NCI-H2227 treated with DMSO at 0.1 percent for 48 hours (cell line): ENCODE measurements around the gene VARS2.
A peak's percentile ranks its signal among the peaks of the same experiment; 100 is the strongest.
"Not testable (repeated sequence)": the region's sequence is repeated elsewhere in the genome, so short reads cannot be mapped to it uniquely, and the experiment has no call there.

Experiments
- DNase-seq: peaks from one replicate; lab custom pipeline; 2025; lab: John Stamatoyannopoulos, UW

The VARS2 gene

GRCh38 chr6:30898750-30899360 lies 15.2 kb upstream of the VARS2 start:
- no peak for DNase-seq

GRCh38 chr6:30900863-30901417 lies 13.1 kb upstream of the VARS2 start:
- DNase-seq: no peak

GRCh38 chr6:30901436-30901835 lies 12.6 kb upstream of the VARS2 start:
- DNase-seq: no peak

- not testable (repeated sequence) for DNase-seq
Measured at GRCh38 chr6:30902196-30902595, 11.8 kb upstream of the VARS2 start.

GRCh38 chr6:30902709-30903108 lies 11.3 kb upstream of the VARS2 start:
- DNase-seq: no peak

- no peak for DNase-seq
Measured at GRCh38 chr6:30903236-30903635, 10.8 kb upstream of the VARS2 start.

GRCh38 chr6:30907290-30907757 lies 6.7 kb upstream of the VARS2 start:
- not testable (repeated sequence) for DNase-seq

GRCh38 chr6:30907758-30908591 lies 6.1 kb upstream of the VARS2 start, which contains the start of gene GTF2H4:
Gene GTF2H4, plus strand, starts transcription at chr6:30908207.
- DNase-seq: peak; percentile 98

- DNase-seq: no peak
Measured at GRCh38 chr6:30908700-30909099, 5.3 kb upstream of the VARS2 start.

GRCh38 chr6:30910473-30910872 lies 3.6 kb upstream of the VARS2 start:
- not testable (repeated sequence) for DNase-seq

GRCh38 chr6:30912746-30913520 lies 1.1 kb upstream of the VARS2 start:
- DNase-seq: no peak

- no peak for DNase-seq
Measured at GRCh38 chr6:30913721-30914075, 340 bp upstream of the VARS2 start.

- no peak for DNase-seq
Measured at GRCh38 chr6:30914854-30915590, 984 bp downstream of the VARS2 start.

- DNase-seq: peak; percentile 44
Measured at GRCh38 chr6:30915591-30915946, 1.5 kb downstream of the VARS2 start.

- DNase-seq: no peak
Measured at GRCh38 chr6:30917041-30917440, 3.0 kb downstream of the VARS2 start.

GRCh38 chr6:30917487-30917886 lies 3.4 kb downstream of the VARS2 start:
- no peak for DNase-seq

- DNase-seq: no peak
Measured at GRCh38 chr6:30918670-30919069, 4.6 kb downstream of the VARS2 start.

GRCh38 chr6:30922447-30922852 lies 8.4 kb downstream of the VARS2 start:
- no peak for DNase-seq

GRCh38 chr6:30924040-30924627 lies 10.1 kb downstream of the VARS2 start:
- not testable (repeated sequence) for DNase-seq

GRCh38 chr6:30926644-30927043 lies 12.6 kb downstream of the VARS2 start:
- DNase-seq: no peak

GRCh38 chr6:30927080-30927479 lies 13.0 kb downstream of the VARS2 start:
- not testable (repeated sequence) for DNase-seq
